Measurements from ENCODE around the gene OPCML. TPM values are rescaled to one million over a fixed set of nuclear protein-coding genes. Genes with fewer than 3 reads are reported as not detected.

OPCML gene
- polyA plus RNA-seq, 1 donor (not counting 4 experiments of a cell fraction or from before 2014, with no cell fraction given), result 0.04 TPM

DNA sequence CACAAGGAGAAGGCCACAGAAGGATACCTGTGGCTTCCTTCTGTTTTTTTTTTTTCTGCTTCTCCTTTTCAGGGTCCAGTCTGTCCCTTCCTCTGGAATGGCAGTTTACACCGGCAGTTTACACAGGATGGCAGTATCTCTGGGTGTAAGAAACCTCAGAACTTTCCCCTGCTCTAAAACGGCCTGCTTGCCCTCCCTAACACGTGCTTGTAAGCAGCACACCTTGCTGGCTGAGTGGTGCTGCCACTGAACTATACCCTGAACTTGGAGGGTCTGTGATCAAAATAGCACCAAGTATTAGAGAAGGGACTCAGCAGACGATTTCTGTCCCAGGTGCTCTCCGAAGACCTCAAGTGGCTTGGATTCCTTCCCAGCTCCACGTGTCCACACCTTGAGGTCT, 904 bp upstream of the OPCML start:
- Histone ChIP-seq H3K9me3 (ENCODE audit: control insufficient read depth, low read depth, low read length) (no peaks in the 10 kb centered on the region), H2AFZ (ENCODE audit: control insufficient read depth, low read length) (no peak overlapping the region), H3K9ac (ENCODE audit: control insufficient read depth, extremely low read depth, insufficient read depth, low read length) (no peak overlapping the region), H3K4me1 (ENCODE audit: control insufficient read depth, extremely low read depth, insufficient read depth, low read length) (peaks cover 5% of the 10 kb centered on the region), H3K79me2 (ENCODE audit: control insufficient read depth, insufficient read depth, low read length) (no peaks in the 10 kb centered on the region), H3K27me3 (ENCODE audit: control insufficient read depth, extremely low read depth, insufficient read depth, low read length) (peaks cover 34% of the 10 kb centered on the region), H4K20me1 (ENCODE audit: control insufficient read depth, extremely low read depth, insufficient read depth, low read length) (no peaks in the 10 kb centered on the region), H3K36me3 (ENCODE audit: control insufficient read depth in 2 of 2, extremely low read depth in 1 of 2, insufficient read depth in 2 of 2, low read length in 2 of 2) (no peaks in the 10 kb centered on the region), H3K9me1 (ENCODE audit: control insufficient read depth, extremely low read depth, insufficient read depth, low read length) (no peaks in the 10 kb centered on the region), H3K27ac (ENCODE audit: control insufficient read depth, insufficient read depth, low read length) (no peak overlapping the region), H3K4me2 (ENCODE audit: control insufficient read depth, extremely low read depth, insufficient read depth, low read depth, low read length) (no peak overlapping the region), H3K4me3 (ENCODE audit: control insufficient read depth in 2 of 3, extremely low read depth in 1 of 3, insufficient read depth in 2 of 3, low read depth in 1 of 3, low read length in 3 of 3) (no peak overlapping the region)
- FAIRE-seq (no peak), DNase-seq (ENCODE audit: low read depth, low spot score) (no peak)
- dilution Hi-C loops (cut with MboI; ENCODE audit: extremely low pct_ligation_motif_present, low sequenced_read_pairs), result no loop called here
- TF ChIP-seq, protein P1, sequence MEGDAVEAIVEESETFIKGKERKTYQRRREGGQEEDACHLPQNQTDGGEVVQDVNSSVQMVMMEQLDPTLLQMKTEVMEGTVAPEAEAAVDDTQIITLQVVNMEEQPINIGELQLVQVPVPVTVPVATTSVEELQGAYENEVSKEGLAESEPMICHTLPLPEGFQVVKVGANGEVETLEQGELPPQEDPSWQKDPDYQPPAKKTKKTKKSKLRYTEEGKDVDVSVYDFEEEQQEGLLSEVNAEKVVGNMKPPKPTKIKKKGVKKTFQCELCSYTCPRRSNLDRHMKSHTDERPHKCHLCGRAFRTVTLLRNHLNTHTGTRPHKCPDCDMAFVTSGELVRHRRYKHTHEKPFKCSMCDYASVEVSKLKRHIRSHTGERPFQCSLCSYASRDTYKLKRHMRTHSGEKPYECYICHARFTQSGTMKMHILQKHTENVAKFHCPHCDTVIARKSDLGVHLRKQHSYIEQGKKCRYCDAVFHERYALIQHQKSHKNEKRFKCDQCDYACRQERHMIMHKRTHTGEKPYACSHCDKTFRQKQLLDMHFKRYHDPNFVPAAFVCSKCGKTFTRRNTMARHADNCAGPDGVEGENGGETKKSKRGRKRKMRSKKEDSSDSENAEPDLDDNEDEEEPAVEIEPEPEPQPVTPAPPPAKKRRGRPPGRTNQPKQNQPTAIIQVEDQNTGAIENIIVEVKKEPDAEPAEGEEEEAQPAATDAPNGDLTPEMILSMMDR (optimal IDR thresholded peaks at IDR 0.05 in 1 of 3, IDR thresholded peaks at IDR 0.05 in 1 of 3, conservative IDR thresholded peaks at IDR 0.05 in 1 of 3; ENCODE audit: extremely low read depth in 1 of 3, insufficient read depth in 2 of 3, low read length in 3 of 3), result no peak
- no peak for TF ChIP-seq EZH2 (IDR thresholded peaks at IDR 0.05; ENCODE audit: low read length)

DNA sequence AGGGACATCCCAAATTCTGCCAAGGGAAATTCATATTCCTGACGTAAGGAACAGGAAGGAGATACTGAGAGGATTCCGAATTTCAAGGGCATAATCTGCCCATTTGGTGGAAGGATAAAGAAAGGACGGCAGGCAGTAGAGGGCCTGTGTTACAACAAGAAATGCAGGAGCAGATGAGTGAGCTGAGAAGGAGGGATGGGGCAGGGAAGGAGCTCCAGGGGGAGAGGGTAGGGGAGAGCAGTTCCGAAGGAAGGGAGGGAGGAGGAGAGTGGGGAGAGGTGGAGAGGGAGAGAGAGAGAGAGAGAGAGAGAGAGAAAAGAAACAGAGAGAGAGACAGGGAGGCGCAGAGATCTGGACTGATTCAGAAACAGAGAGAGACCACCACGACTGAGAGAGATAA, 843 bp downstream of the OPCML start:
- Histone ChIP-seq H3K4me3 (ENCODE audit: control insufficient read depth in 2 of 3, extremely low read depth in 1 of 3, insufficient read depth in 2 of 3, low read depth in 1 of 3, low read length in 3 of 3) (no peak overlapping the region), H3K4me1 (ENCODE audit: control insufficient read depth, extremely low read depth, insufficient read depth, low read length) (peaks cover 2% of the 10 kb centered on the region), H3K9me3 (ENCODE audit: control insufficient read depth, low read depth, low read length) (no peaks in the 10 kb centered on the region), H3K27me3 (ENCODE audit: control insufficient read depth, extremely low read depth, insufficient read depth, low read length) (peaks cover 34% of the 10 kb centered on the region), H3K9me1 (ENCODE audit: control insufficient read depth, extremely low read depth, insufficient read depth, low read length) (no peaks in the 10 kb centered on the region), H3K79me2 (ENCODE audit: control insufficient read depth, insufficient read depth, low read length) (no peaks in the 10 kb centered on the region), H2AFZ (ENCODE audit: control insufficient read depth, low read length) (no peak overlapping the region), H3K36me3 (ENCODE audit: control insufficient read depth in 2 of 2, extremely low read depth in 1 of 2, insufficient read depth in 2 of 2, low read length in 2 of 2) (no peaks in the 10 kb centered on the region), H3K4me2 (ENCODE audit: control insufficient read depth, extremely low read depth, insufficient read depth, low read depth, low read length) (no peak overlapping the region), H3K9ac (ENCODE audit: control insufficient read depth, extremely low read depth, insufficient read depth, low read length) (no peak overlapping the region), H4K20me1 (ENCODE audit: control insufficient read depth, extremely low read depth, insufficient read depth, low read length) (no peaks in the 10 kb centered on the region), H3K27ac (ENCODE audit: control insufficient read depth, insufficient read depth, low read length) (no peak overlapping the region)
- TF ChIP-seq, protein P1 (optimal IDR thresholded peaks at IDR 0.05 in 1 of 3, IDR thresholded peaks at IDR 0.05 in 1 of 3, conservative IDR thresholded peaks at IDR 0.05 in 1 of 3; ENCODE audit: extremely low read depth in 1 of 3, insufficient read depth in 2 of 3, low read length in 3 of 3), result no peak
- DNase-seq (ENCODE audit: low read depth, low spot score), result no peak
- no peak for FAIRE-seq
- dilution Hi-C loops (cut with MboI; ENCODE audit: extremely low pct_ligation_motif_present, low sequenced_read_pairs), result no loop called here

Measured in keratinocyte (primary cell).